ENCODE measurements around the gene MYLK4.

MYLK4 gene

DNA sequence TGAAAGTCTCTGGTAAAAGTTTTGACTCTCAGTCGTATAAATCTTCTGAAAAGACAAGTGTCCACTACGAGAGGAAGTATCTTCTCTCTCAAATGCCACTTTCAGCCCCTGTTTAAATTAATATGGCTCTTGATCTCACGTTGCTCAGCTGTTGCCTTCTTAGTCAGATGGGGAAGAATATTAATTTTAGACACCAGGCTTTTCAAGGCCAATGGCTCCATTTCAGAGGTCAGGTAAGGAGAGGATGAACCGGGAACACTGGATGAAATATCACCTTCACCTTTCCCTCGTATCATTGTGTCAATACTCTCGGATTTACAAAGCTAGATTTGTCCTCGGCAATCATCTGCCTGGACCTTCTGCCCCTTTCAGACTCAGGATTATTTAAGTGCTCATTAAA lies at the start of gene MYLK4:
Gene MYLK4, minus strand, starts transcription at position 91 of the 400 bp plus-strand sequence. CDS start 1,628 bp downstream, outside the sequence.
- DNase-seq (ENCODE audit: low read depth in 2 of 2): no peak

DNA sequence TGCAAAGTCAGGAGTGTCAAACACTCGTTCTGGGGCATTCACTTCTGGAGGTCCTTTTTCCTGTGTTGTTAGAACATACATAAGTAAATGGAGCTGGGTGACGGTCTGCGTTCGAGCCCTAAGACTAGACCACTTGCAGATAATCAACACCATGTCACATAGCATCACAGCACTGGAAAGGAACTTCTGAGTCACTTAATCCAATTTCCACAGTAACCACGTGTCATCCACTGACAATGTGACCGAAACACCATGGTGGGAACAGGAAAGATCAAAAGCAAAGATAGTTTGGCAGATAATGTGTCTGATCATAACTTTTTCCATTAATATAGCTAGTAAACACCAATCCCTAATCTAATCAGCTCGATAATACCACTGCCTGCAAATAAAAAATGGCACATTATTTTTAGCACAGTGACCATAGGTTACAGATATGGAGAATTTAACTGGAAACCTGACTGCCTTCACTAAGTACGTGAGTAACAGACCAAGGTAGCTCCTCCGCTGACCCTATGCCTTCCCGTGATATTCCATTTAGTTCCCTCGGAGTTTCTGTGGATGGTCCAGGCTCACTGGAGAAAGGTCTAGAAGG lies 49.3 kb upstream of the MYLK4 start:
- DNase-seq (ENCODE audit: low read depth in 2 of 2): no peak

DNA sequence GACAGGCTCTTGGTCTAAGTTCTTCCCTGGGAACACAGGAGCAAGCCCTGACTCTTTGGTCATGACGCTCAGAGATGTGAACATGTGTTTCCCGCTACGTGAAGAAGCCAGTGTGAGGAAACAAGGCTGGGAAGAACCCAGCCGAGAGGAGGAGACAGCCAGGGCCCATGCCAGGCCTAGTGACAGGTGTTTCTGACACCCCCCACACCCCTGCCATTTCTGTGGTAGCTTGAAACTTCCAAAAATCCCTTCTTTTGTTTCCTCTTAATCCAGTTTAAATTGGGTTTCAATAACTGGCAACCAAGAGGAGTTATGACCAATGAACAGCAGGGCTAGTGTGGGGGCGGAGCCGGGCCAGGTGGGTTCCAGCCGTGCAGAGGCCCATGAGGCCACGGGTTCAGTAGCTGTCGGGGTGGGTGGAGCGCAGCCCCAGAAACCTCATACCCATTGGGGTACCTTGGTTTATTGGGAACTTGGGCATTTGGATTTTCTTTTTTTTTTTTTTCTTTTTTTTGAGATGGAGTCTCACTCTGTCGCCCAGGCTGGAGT lies 47.9 kb upstream of the MYLK4 start:
- no peak for DNase-seq (ENCODE audit: low read depth in 2 of 2)

DNA sequence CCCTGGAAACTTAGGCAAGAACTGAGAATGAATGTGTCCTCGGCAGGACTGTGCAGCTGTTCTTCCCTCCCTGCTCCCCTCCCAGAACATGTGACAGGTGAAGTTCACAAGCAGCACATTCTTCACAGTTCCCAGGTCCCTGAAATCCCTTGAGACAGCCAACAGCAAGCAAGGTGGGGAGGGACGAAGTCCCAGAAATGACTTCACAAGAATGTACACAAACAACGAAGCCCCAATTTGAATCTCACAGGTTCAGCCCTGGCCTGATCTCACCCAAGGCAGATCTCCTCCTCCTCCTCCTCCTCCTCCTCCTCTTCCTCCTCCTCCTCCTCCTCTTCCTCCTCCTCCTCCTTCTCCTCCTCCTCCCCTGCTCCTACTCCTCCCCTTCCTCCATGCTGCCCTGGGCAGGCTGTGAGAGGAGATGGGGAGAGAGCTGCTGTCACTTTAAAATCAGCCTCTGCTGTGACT lies 46.9 kb upstream of the MYLK4 start:
- DNase-seq (ENCODE audit: low read depth in 2 of 2): no peak

- no peak for DNase-seq (ENCODE audit: low read depth in 2 of 2)
These were observed 46.1 kb upstream of the MYLK4 start for GRCh38 chr6:2796861-2797260.

- no peak for DNase-seq (ENCODE audit: low read depth in 2 of 2)
These were observed 45.2 kb upstream of the MYLK4 start for GRCh38 chr6:2795956-2796355.

GRCh38 chr6:2795162-2795561 lies 44.4 kb upstream of the MYLK4 start:
- no peak for DNase-seq (ENCODE audit: low read depth in 2 of 2)

DNA sequence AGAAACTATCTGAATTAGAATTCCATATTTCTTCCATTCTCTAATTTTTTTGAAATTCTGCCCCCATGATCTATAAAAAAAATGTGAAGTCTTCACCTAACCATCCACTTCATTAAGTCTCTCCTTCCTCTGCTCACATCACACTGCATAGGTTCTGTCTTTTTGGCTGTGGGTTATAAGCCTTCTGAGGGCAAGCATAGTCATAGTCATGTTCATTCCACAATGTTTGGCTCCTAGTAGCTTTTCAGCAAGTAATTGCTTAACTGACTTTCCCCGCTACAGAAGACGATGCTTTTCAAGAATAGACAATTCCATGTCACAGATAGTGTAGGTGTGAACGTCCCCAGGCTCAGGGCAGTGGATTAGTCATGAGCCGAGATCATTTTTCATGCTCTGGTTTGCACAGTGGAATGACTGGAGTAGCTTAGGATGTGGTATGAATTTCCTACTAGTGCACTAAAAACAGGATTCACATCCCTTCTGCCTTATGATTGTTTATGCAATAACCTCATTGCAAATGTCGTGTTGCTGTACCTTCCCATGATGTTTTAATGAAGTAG lies 43.5 kb upstream of the MYLK4 start:
- DNase-seq (ENCODE audit: low read depth in 2 of 2): no peak

- DNase-seq (ENCODE audit: low read depth in 2 of 2): no peak
These were observed 42.9 kb upstream of the MYLK4 start for GRCh38 chr6:2793534-2794151.

- DNase-seq (ENCODE audit: low read depth in 2 of 2): no peak
These were observed 41.8 kb upstream of the MYLK4 start for GRCh38 chr6:2792330-2793110.

DNA sequence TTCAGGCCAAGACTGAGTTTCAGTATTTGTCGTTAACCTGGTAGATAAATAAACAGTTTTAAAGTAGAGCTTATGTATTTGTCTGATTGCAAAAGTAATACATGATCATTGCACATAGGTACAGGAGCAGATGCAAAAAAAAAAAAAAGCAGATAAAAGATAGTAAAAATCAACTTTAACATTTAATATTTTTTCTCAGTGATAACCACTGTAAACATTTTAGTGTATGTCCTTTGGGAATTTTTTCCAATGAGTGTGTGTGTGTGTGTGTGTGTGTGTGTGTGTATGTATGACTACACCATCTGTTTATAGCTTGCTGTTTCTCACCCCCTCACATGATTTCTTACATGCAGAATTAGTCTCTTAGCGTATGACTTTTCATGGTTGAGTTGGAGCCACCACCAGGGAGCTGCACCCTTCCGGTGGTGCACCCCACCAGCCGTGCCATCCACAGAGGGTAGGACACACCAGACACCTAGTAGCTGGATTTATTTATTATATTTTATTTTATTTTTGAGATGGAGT lies 40.8 kb upstream of the MYLK4 start:
- DNase-seq (ENCODE audit: low read depth in 2 of 2): no peak

GRCh38 chr6:2790588-2791449 lies 40.1 kb upstream of the MYLK4 start:
- peak; percentile 31 to 41 for DNase-seq (ENCODE audit: low read depth in 2 of 2)

- no peak for DNase-seq (ENCODE audit: low read depth in 2 of 2)
These were observed 35.5 kb upstream of the MYLK4 start for GRCh38 chr6:2786269-2786668.

DNA sequence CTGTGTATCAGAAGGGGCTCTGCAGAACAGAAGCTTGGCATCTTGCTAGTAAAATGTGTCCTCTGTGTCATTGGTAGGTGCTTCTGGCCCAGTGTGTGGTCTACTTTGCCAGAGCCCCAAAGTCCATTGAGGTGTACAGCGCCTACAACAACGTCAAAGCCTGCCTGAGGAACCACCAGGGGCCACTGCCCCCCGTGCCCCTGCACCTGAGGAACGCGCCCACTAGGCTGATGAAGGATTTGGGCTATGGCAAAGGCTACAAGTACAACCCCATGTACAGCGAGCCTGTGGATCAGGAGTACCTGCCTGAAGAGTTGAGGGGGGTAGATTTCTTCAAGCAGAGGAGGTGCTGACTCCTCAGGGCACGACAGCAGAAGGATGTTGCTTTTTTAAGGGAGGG lies 34.2 kb upstream of the MYLK4 start:
- no peak for DNase-seq (ENCODE audit: low read depth in 2 of 2)

DNA sequence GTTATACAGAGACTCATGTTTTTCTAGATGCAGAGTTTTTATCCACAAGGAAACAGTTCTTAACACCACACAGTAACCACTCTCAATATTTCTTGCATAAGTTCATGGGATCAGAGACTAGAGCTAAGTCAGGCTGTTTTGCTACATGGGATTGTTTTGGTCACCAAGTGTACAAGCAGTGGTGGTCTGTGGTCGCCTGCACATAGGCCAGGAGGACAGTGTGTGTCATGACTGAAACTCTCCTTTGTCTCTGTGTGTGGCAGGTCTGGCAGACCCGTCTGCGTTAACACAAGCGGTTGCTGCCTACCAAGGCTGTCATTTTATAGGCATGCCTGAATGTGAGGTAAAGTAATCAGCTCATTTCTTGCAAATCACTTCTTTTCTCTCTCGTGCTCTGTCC lies 33.3 kb upstream of the MYLK4 start:
- no peak for DNase-seq (ENCODE audit: low read depth in 2 of 2)

DNA sequence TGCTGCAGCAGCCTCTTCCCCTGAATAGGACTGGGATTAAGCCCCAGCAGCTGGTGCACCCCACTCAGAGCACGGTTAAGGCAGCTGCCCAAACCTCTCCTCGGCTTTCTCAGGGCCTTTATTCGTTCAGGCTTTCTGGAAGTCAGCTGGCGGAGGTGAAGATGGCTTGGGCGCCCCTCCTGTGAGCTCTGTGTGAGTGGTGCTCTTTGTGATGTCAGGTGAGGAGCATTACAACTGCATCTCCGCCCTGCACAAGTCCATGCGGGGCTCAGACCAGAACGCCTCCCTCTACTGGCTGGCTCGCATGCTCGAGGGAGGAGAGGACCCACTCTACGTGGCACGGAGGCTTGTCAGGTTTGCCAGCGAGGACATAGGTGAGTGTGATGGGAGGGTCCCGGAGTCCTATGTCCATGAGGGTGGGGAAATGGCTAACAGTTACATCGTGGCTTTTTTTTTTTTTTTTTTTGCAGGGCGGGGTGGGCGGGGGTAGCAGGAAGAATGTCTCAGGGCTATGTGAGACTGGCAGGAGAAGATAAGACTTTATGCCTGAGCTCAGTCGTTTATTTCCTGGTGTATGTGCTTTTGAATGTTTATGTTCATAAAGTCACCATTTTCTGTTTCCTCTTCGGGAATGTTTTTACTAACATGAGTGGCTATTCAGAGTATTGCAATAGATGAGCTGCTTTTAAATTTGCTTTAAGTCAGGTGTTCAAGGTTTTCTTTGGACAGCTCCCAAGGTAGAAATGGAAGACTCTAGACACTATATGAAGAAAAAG lies 32.7 kb upstream of the MYLK4 start:
- DNase-seq (ENCODE audit: low read depth in 2 of 2): no peak

DNA sequence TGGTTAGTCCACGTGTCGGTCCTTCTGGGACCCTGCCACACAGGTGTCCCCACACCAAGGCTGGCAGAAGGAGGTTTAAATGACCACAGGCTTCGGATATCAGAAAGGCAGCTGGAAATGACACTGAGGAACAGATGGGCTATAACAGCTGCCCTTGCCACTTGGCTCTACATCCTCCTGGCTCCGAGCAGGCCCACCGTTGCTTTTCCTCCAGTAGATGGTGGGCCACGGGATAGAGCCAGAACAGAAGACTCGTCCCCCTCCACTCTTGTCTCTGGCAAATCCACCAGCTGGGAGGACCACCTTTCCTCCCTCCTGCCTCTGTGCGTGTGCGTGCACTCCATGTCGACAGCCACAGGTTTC lies 32.1 kb upstream of the MYLK4 start:
- no peak for DNase-seq (ENCODE audit: low read depth in 2 of 2)

DNA sequence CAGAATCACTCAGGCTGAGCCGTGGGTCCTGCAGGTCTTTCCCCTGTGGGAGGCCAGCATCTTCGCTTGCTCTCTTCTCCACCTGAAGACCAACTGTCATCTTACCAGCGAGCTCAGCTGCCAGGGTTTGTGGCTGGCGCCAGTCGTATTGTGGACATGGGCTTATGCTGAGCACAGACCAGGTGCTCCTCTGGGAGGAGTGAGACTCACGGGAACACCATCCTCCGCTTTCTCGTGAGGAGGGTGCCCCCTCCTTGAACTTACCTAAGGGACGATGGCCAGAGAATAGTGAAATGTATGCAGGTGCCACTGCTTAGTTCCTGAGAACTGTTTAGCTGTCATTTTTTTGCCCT lies 31.6 kb upstream of the MYLK4 start:
- no peak for DNase-seq (ENCODE audit: low read depth in 2 of 2)

- DNase-seq (ENCODE audit: low read depth in 2 of 2): no peak
These were observed 31.1 kb upstream of the MYLK4 start for GRCh38 chr6:2781685-2782355.
